ENCODE measurements around the gene LACRT.

LACRT gene

DNA sequence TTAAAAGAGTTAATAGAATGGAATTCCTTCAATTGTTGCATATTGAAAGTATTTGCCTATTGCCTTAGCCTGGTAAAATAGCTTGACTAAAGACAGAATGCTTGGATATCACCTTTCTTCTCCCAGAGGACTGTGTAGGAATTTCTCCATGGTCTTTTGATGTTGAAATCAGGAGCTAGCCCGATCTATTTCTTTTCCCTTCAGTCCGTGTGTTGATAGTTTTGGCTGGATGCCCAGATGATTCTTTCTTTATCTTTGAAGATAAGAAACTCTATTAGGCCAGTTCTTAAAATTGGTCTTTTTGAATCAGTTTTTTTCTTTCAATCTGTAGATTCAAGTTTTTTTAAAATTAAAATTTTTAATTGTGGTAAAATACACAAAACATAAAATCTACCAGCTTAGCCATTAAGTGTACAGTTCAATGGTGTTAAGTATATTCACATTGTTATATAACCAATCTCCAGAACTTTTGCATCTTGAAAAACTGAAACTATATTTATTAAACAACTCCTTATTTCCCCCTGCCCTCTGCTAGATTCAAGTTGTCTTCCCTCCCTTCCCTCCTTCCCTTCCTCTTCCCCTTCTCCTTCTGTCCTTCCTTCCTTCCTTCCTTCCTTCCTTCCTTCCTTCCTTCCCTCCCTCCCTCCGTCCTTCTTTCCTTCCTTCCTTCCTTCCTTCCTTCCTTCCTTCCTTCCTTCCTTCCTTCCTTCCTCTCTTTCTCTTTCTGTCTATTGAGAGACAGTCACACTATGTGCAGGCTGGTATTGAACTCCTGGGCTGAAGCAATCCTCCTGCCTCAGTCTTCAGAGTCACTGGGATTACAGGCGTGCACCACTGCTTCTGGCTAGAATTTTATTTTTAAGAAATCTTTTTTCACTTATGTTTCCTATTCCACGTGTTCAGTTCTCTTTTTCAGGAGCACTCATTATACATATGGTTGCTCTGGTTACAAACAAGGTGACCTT is 10.1 kb downstream of the LACRT start:
- FAIRE-seq (no peak), DNase-seq (ENCODE audit: insufficient read length, low spot score) (no peak)
- TF ChIP-seq POLR2A (IDR thresholded peaks at IDR 0.05; ENCODE audit: low read depth, low read length) = no peak

DNA sequence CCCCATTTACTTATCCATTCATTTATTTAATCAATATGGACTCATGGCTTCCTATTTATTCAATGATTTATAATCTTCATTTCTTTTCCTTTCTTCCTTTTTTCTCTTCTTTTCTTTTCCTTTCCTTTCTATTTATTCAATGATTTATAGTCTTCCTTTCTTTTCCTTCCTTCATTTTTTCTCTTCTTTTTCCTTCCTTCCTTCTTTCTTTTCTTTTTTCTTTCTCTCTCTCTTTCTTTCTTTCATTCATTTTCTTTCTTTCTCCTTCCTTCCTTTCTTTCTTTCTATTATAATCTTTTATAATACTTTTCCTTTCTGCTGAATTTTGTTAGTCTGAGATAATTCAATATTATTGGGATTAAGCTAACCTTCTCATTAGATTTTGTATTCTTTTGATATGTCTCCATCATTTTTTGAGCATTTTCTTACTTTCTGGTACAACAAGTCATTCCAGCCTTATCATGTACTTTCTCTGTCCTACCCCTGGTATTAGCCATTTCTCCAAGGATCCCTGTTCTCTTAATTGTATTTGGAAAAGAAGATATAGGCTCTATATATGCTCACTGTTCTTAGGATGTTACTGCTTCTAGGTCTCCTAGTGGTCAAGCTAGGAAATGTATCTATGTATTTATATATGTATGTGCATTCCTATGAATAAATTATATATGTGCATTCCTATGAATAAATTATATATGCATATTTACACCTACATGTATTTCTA is 12.1 kb downstream of the LACRT start:
- FAIRE-seq (no peak), DNase-seq (ENCODE audit: insufficient read length, low spot score) (no peak)
- TF ChIP-seq POLR2A (IDR thresholded peaks at IDR 0.05; ENCODE audit: low read depth, low read length) = no peak

DNA sequence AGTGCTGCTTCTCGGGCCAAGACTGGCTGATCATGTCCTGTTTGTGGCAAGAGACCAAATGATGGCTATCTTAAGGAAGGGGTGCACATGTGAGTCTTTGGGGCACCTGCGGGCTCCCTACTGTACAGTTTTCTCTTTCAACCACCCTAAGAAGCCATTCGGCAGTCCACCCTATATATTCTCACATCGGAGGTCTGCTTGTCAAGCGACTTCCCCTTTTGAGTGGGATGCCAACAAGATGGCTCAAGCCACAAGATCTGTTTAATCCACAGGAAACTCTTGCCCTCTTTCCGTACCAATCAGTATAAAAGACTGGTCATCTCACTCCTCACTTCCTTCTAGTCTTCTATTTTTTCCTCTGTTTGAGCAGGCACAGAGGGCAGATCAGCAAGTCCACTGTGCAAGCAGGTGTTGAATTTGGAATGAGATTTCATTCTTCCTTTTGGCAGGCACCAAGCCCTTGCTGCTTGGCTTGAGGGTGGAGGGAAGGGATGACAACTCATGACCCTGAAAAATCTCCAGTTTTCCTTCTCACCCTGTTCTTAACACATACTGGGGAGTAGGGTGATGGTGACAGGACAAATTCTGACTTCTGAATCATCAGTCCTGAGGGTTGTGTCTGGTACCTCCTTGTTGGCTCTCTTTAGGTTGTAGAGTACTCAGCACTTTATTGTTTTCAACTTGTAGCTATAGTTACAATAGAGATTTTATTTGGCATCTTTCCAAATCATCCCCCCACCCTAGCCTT is 17.6 kb downstream of the LACRT start:
- DNase-seq (ENCODE audit: insufficient read length, low spot score) = no peak
- no peak for FAIRE-seq
- TF ChIP-seq POLR2A (IDR thresholded peaks at IDR 0.05; ENCODE audit: low read depth, low read length) = no peak

DNA sequence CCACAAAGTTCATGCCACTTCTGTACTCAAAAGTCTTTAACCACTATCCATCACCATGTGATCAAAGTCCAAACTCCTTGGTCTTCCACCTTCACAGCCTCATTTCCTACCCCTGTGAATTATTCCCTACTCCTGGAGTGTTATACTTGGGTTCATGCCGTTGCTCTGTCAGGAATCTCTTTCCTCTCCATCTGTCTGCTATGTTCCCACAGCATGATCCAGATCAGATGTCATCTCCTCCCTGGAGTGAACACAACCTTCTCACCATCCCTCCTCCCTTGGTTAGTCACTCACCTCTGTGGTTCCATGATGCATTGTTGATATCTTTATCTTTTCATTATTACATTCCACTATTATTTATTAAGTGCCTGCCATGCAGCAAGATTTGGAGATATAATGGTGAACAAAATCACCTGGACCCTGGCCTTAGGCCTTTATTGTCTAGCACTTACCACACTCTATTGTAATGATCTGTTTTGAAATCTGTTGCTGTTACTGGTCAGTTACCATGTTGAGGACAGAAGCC is 22.4 kb downstream of the LACRT start:
- FAIRE-seq (no peak), DNase-seq (ENCODE audit: insufficient read length, low spot score) (no peak)
- no peak for TF ChIP-seq POLR2A (IDR thresholded peaks at IDR 0.05; ENCODE audit: low read depth, low read length)

DNA sequence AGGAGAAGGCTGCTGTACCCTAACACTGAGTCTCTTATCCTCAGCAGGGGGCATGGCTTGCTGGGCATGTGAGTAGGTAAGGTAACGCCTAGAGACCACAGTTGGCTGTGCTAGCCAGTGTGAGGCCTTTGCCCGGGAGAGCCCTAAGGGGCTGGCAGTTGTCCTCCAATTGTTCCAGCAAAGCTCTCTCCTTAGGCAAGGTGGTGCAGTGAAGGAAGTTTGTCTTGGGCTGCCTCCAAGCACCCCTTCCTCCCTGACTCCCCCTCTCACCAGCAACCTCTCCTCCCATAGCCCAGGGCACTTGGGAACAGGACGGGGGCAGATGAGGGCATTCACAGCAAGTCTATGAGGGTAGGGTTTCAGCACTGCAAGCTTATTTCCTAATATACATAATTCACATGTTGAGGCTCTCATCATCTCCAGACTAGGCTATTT is 23.0 kb downstream of the LACRT start:
- no peak for DNase-seq (ENCODE audit: insufficient read length, low spot score)
- no peak for TF ChIP-seq POLR2A (IDR thresholded peaks at IDR 0.05; ENCODE audit: low read depth, low read length)
- no peak for FAIRE-seq

DNA sequence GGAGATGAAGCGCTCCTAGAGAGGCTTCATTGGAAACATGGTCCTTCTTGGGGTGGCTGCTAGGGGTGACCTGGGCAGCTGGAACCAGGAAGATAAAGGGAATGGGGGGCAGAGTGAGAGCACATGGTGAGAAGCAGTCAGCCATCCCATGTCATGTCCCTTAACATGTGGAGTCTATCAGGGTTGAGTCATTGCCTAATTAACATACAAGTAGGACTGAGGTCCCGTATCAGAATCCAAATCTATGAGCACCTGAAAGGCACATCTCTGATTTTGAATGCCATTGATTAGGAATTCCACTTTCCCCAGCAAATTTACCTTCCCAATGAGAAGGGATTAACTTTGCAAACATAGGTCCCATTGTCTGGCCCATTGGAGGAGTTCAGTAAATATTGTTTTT is 25.9 kb downstream of the LACRT start:
- no peak for DNase-seq (ENCODE audit: insufficient read length, low spot score)
- TF ChIP-seq POLR2A (IDR thresholded peaks at IDR 0.05; ENCODE audit: low read depth, low read length) = no peak
- FAIRE-seq = no peak

DNA sequence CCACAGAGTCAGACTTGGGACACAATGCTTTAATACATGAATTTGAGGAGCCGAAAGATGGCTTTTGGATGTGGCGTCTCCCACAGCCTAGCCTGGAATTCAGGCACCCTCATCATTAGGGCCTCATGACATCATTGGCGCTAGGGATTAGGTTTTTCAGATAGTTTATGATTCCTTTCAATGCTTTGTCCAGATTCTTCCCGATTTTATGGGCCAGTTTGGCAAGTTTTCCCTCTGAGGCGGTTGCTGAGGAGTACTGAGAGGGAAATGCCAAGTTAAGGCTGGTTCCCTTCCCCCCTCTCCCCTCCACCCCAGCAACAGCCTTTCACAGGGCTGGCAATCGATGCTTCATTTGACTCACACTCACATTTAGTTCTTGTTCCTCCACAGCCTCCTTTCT is 26.5 kb downstream of the LACRT start:
- TF ChIP-seq POLR2A (IDR thresholded peaks at IDR 0.05; ENCODE audit: low read depth, low read length) = no peak
- FAIRE-seq = no peak
- DNase-seq (ENCODE audit: insufficient read length, low spot score) = no peak

DNA sequence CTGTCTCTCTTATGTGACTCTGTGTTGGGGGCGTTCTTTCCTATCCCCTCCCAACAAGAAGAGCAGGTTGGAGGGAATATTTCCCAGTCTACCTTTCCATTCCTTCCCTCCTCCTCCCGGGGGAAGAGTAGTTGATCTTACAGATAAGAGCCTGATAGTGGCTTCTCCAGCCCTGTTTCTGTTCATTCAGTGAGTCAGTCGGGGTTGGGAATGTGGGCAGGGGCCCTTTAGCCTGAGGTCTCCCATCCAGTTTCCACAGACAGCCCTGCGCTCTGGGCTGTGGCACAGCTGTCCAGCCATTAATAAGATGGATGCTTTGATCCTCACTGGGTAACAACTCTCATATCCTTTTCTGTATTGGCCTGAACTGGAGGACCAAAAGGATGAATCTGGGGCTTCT is 28.1 kb downstream of the LACRT start:
- TF ChIP-seq POLR2A (IDR thresholded peaks at IDR 0.05; ENCODE audit: low read depth, low read length) = no peak
- DNase-seq (ENCODE audit: insufficient read length, low spot score) (no peak), FAIRE-seq (no peak)

DNA sequence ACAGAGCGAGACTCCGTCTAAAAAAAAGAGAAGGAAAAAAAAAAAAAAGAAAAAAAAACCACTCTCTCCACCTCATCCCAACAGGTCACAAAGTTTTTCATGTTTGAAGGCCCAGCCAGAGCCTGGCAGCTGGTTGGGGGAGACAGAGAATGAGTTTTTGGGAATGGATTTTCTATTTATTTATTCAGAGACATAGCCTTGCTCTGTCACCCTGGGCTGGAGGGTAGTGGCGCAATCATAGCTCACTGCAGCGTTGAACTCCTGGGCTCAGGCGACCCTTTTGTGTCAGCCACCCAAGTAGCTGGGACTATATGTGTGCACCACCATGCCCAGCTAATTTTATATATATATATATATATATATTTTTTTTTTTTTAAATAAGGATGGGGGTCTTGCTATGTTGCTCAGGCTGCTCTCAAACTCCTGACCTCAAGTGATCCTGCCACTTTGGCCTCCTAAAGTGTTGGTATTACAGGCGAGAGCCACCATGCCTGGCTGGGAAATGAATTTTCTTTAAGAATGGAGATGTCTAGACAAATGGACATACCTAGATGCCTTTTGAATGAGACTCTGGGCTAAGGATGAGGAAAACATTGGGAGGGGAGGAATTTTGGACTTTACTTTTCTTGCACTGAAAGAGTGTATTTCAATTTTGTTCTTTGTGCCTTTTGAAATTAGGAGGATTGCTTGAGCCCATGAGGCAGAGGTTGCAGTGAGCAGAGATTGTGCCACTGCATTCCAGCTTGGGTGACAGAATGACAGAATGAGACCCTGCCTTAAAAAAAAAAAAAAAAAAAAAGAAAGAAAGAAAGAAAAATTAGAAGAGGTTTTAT is 29.3 kb downstream of the LACRT start:
- FAIRE-seq = no peak
- no peak for DNase-seq (ENCODE audit: insufficient read length, low spot score)
- no peak for TF ChIP-seq POLR2A (IDR thresholded peaks at IDR 0.05; ENCODE audit: low read depth, low read length)

DNA sequence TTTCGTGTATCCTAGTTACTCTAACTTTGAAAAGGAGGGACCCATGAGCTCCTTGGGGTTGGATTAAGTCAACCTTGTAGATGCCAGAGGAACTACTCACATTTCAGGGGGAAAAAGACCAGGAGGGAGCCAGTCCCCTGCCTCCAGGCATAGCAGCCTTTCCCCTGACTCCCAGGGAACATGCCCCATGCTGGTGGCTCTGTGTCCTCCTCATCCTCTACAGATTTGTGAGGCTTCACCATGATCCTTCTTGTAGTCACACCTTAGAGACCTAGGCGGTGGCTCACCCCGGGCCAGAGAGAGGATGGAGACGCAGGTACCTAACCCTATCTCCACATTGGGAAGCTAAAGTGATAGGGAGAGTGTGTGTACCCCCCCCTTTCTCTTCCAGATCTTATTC is 30.3 kb downstream of the LACRT start:
- no peak for FAIRE-seq
- DNase-seq (ENCODE audit: insufficient read length, low spot score) = no peak
- no peak for TF ChIP-seq POLR2A (IDR thresholded peaks at IDR 0.05; ENCODE audit: low read depth, low read length)

DNA sequence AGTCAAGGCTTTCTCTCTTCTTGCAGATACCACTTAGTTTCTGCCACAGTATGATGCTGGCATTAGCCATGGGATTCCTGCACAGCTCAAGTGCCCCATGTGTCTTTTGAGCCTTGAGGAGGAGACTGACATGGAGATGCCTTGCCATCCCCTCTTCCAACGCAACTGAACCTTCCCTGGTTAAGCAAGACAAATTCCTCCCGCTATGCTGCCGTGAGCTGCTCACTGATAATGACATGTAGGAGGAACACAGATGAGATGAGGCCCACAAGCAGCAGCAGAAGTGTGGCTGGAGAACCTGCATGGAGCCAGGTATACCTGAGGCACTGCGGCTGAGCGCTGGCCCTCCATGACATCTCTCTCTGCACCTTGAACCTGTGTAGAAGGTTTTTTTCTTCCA is 30.8 kb downstream of the LACRT start:
- DNase-seq (ENCODE audit: insufficient read length, low spot score) (no peak), FAIRE-seq (no peak)
- no peak for TF ChIP-seq POLR2A (IDR thresholded peaks at IDR 0.05; ENCODE audit: low read depth, low read length)

DNA sequence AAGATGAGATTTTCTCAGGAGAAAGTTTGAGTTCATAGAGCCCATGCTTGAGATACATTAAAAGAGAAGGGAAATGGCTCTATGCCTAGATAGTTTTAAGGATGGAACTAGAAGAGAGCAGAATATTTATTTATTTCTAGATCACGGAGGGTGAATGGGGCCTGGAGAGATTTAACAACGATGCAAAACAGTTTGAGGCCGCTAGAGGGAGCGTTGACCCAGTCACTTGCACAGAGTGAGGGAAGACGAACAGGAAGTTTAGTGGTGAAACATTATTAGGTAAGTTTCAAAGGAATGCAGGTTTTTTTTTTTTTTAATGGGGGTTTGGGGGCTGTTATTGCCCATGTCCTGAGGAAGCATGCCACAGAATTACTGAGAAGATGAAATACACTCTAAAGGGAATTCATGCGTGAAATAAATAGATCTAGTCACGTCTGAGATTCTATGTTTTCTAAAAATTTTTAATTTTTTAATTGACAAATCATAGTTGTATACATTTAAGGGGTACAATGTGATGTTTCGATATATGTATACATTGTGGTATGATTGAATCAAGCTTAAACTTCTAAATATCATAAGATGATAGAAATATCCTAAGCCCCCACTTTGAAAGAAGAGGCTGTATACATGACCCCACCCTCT is 31.4 kb downstream of the LACRT start:
- DNase-seq (ENCODE audit: insufficient read length, low spot score) (peak; percentile 68), FAIRE-seq (peak; percentile 70)
- TF ChIP-seq POLR2A (IDR thresholded peaks at IDR 0.05; ENCODE audit: low read depth, low read length) = no peak

DNA sequence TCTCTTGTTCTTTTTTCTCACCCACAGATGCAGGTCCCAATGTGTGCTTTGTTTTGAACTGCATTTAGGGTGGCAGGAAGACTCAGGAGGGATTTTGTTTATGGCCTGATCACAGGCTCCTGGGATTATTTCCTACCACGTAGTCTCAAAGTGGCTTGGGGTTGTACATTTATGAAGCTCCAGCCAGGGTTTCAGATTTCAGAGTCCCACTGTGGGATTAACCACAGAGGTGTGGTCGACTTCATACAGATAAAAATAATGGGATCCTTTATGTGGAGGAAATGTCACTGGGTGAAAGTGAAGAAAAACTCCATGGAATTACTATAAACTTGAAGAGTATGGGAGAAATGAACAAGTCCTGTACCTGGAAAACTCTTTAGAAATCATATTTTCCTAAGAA is 32.0 kb downstream of the LACRT start:
- DNase-seq (ENCODE audit: insufficient read length, low spot score) = no peak
- no peak for FAIRE-seq
- no peak for TF ChIP-seq POLR2A (IDR thresholded peaks at IDR 0.05; ENCODE audit: low read depth, low read length)
